ENCODE measurements around the gene EIF4G3.

DNA sequence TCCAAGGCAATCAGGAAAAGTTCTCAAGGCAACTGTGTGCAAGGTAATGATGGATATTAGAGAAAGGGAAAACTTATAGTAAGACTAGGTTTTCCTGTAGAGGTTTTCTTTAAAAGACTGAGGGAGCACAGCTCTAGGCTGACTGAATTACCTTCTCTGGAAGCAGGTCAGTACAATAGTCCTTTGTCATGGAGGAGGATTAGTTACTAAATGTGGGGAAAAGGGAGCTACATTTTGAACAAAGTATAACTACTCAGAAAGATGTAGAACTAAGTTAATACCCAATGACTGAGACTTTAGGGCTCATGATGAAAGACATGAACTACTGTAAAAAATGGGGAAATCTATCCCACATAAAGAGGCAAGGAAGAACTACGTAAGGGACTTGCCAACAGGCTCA lies 241.0 kb downstream of the EIF4G3 start:
- TF ChIP-seq MYC (IDR thresholded peaks at IDR 0.05; ENCODE audit: insufficient read depth, insufficient read length, insufficient replicate concordance, low read length, severe bottlenecking) (no peak), EP300 (IDR thresholded peaks at IDR 0.05; ENCODE audit: borderline replicate concordance in 1 of 2, control insufficient read depth in 1 of 2, low read depth in 2 of 2, low read length in 2 of 2) (no peak), JUNB (IDR thresholded peaks at IDR 0.05) (no peak), HCFC1 (IDR thresholded peaks at IDR 0.05; ENCODE audit: low read length) (no peak), TARDBP (IDR thresholded peaks at IDR 0.05; ENCODE audit: borderline replicate concordance) (no peak), GATAD2B (conservative IDR thresholded peaks at IDR 0.05; ENCODE audit: low read depth) (no peak)
- TF ChIP-seq, protein P1, sequence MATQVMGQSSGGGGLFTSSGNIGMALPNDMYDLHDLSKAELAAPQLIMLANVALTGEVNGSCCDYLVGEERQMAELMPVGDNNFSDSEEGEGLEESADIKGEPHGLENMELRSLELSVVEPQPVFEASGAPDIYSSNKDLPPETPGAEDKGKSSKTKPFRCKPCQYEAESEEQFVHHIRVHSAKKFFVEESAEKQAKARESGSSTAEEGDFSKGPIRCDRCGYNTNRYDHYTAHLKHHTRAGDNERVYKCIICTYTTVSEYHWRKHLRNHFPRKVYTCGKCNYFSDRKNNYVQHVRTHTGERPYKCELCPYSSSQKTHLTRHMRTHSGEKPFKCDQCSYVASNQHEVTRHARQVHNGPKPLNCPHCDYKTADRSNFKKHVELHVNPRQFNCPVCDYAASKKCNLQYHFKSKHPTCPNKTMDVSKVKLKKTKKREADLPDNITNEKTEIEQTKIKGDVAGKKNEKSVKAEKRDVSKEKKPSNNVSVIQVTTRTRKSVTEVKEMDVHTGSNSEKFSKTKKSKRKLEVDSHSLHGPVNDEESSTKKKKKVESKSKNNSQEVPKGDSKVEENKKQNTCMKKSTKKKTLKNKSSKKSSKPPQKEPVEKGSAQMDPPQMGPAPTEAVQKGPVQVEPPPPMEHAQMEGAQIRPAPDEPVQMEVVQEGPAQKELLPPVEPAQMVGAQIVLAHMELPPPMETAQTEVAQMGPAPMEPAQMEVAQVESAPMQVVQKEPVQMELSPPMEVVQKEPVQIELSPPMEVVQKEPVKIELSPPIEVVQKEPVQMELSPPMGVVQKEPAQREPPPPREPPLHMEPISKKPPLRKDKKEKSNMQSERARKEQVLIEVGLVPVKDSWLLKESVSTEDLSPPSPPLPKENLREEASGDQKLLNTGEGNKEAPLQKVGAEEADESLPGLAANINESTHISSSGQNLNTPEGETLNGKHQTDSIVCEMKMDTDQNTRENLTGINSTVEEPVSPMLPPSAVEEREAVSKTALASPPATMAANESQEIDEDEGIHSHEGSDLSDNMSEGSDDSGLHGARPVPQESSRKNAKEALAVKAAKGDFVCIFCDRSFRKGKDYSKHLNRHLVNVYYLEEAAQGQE (IDR thresholded peaks at IDR 0.05; ENCODE audit: low read depth, low read length), result no peak
- TF ChIP-seq, protein P2, sequence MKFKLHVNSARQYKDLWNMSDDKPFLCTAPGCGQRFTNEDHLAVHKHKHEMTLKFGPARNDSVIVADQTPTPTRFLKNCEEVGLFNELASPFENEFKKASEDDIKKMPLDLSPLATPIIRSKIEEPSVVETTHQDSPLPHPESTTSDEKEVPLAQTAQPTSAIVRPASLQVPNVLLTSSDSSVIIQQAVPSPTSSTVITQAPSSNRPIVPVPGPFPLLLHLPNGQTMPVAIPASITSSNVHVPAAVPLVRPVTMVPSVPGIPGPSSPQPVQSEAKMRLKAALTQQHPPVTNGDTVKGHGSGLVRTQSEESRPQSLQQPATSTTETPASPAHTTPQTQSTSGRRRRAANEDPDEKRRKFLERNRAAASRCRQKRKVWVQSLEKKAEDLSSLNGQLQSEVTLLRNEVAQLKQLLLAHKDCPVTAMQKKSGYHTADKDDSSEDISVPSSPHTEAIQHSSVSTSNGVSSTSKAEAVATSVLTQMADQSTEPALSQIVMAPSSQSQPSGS (IDR thresholded peaks at IDR 0.05; ENCODE audit: low read length), result no peak
- TF ChIP-seq, protein P3, sequence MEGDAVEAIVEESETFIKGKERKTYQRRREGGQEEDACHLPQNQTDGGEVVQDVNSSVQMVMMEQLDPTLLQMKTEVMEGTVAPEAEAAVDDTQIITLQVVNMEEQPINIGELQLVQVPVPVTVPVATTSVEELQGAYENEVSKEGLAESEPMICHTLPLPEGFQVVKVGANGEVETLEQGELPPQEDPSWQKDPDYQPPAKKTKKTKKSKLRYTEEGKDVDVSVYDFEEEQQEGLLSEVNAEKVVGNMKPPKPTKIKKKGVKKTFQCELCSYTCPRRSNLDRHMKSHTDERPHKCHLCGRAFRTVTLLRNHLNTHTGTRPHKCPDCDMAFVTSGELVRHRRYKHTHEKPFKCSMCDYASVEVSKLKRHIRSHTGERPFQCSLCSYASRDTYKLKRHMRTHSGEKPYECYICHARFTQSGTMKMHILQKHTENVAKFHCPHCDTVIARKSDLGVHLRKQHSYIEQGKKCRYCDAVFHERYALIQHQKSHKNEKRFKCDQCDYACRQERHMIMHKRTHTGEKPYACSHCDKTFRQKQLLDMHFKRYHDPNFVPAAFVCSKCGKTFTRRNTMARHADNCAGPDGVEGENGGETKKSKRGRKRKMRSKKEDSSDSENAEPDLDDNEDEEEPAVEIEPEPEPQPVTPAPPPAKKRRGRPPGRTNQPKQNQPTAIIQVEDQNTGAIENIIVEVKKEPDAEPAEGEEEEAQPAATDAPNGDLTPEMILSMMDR (IDR thresholded peaks at IDR 0.05 in 2 of 3, conservative IDR thresholded peaks at IDR 0.05 in 1 of 3; ENCODE audit: control insufficient read depth in 2 of 3, extremely low read depth in 1 of 3, insufficient read depth in 1 of 3, low read depth in 3 of 3, low read length in 3 of 3), result no peak

Measured in GM12878 (cell line).